ENCODE results near the gene SHISA8. TPM values are rescaled to one million over a fixed set of nuclear protein-coding genes. Genes with fewer than 3 reads are reported as not detected.
A peak's percentile ranks its signal among the peaks of the same experiment; 100 is the strongest.

The SHISA8 gene
- total RNA-seq, 6 experiments from 2014 or later = not detected

DNA sequence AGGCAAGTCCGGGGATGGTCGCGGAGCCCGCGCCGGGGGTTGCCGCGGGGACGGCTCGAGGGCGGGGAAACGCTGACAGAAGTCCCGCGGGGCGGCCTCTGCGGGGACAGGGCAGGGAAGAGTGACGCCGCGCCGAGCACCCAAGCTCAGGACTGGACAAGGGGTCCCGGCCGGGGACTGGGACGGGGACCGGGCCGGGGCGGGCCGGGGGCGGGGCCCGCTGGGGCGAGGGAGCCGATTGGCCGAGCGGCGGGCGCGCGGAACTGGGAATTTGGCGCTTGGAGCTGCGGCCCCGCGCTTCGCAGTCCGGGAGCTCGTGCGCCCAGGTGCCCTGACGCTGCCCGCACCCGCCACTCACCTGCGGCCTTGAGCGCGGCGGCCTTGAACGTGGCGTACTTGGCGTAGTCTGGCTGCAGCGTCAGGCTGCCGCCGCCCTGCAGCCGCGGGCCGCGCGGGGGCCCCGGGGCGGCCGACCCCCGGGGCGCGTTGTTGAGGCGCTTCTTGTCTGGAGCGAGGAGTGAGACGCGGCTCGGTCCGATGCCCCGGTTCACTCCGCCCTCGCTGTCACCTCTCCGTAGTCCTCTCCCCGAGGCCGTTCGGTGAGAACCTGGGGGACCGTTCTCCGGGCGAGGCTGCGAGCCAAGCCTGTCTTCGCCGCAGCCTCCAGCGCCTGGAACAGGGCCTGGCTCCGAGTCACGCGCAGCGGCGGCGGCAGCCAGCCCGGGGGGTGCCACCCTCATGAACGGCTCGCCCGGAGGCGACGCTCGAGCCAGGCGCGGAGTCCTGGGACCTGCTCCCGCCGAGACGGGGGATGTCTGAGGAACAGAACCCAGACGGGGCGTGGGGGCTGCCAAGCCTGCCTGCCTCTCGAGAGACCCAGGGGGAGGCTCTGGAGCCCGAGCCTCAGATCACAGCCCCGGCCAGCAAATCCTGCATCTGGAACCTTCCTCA, 4.5 kb downstream of the SHISA8 start:
- Mint-ChIP-seq H3K36me3 (ENCODE audit: low read depth) (no peaks in the 10 kb centered on the region), H3K4me1 (ENCODE audit: low read depth) (peaks cover 8% of the 10 kb centered on the region; the same call in 1 of the 2 replicates), H3K27ac (no peak overlapping the region), H3K27me3 (ENCODE audit: insufficient read depth) (peaks cover 22% of the 10 kb centered on the region), H3K9me3 (no peaks in the 10 kb centered on the region), H3K4me3 (peak overlapping the region; percentile 42; the same call in 1 of the 2 replicates)
- no peak for DNase-seq
- TF ChIP-seq, protein P1, sequence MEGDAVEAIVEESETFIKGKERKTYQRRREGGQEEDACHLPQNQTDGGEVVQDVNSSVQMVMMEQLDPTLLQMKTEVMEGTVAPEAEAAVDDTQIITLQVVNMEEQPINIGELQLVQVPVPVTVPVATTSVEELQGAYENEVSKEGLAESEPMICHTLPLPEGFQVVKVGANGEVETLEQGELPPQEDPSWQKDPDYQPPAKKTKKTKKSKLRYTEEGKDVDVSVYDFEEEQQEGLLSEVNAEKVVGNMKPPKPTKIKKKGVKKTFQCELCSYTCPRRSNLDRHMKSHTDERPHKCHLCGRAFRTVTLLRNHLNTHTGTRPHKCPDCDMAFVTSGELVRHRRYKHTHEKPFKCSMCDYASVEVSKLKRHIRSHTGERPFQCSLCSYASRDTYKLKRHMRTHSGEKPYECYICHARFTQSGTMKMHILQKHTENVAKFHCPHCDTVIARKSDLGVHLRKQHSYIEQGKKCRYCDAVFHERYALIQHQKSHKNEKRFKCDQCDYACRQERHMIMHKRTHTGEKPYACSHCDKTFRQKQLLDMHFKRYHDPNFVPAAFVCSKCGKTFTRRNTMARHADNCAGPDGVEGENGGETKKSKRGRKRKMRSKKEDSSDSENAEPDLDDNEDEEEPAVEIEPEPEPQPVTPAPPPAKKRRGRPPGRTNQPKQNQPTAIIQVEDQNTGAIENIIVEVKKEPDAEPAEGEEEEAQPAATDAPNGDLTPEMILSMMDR (IDR thresholded peaks at IDR 0.05) = no peak

DNA sequence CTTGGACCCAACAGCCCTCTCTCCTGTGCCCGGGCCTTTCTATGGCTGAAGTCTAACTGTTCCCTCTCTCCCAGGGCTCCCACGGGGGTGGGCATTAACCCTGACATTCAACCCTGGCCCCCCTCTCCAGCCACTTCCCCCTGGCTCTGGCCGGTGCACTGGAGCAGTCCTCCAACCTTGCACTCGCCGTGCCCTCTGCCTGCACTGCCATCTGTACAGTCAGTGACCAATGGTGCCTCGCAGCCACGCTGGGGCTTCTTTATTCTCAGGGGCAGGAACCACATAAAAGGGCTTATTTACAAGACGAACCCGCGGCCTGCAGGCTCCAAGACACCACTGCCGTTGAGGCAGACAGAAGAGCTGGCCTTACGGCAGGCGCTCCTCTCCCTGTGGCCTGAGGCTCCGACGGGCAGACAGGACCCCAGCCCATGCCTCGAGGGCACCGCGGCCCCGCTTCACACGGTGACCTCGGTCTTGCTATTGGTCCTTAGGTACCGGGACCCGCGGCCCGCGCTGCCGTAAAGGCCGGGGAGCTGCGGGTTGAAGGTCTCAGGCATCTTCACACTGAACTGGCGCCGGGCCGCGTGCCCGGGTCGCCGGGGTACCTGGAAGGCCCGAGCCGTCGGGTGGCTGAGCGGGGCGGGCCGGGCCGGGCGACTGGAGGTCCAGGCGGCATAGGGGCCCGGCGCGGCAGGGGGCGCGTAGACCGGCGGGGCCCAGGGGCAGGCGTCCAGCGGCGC, 5.4 kb downstream of the SHISA8 start:
- Mint-ChIP-seq H3K9me3 (no peaks in the 10 kb centered on the region), H3K4me1 (ENCODE audit: low read depth) (peaks cover 8% of the 10 kb centered on the region; the same call in 1 of the 2 replicates), H3K4me3 (no peak overlapping the region), H3K27ac (no peak overlapping the region), H3K27me3 (ENCODE audit: insufficient read depth) (peaks cover 20% of the 10 kb centered on the region), H3K36me3 (ENCODE audit: low read depth) (no peaks in the 10 kb centered on the region)
- TF ChIP-seq, protein P1 (IDR thresholded peaks at IDR 0.05) = no peak
- no peak for DNase-seq

DNA sequence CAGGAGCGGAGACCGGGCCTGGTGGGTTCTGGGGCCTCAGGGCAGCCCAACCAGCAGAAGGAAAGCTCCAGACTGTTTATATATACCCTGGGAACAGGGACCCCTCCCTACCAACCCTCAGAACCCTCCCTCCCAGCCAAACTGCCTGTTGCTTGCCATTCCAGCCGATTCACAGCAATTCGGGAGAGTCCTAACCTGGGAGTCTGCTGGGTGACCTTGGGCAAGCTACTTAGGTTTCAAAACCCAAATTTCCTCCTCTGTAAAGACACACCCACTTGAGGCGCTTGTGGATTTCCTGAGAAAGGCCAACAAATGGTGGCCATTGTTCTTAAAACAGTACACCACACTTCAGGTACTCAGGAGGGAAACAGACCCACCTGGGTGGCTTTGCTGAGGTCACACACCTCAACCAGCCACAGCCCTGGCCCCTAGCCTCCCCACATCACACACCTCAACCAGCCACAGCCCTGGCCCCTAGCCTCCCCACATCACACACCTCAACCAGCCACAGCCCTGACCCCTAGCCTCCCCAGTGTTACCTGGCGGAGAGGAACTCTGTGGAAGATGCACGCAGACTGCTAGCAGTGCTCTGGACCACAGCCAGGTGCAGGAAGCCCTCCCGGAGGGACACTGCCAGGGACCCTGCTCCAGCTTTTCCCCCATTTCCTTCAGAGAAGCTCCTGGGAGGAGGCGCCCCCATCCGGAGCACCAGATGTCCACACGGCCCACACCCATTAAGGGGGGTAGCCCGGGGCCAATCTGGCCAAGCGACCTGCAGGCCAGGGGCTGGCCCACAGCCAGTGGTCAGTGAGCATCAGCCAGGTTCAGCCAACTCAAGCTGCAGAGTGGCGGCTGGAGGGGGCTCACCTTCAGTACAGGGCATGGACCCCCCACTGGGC, 6.2 kb downstream of the SHISA8 start:
- TF ChIP-seq, protein P1 (IDR thresholded peaks at IDR 0.05) = no peak
- Mint-ChIP-seq H3K27ac (no peak overlapping the region), H3K9me3 (no peaks in the 10 kb centered on the region), H3K4me3 (no peak overlapping the region), H3K4me1 (ENCODE audit: low read depth) (peaks cover 8% of the 10 kb centered on the region; the same call in 1 of the 2 replicates), H3K27me3 (ENCODE audit: insufficient read depth) (peaks cover 20% of the 10 kb centered on the region), H3K36me3 (ENCODE audit: low read depth) (no peaks in the 10 kb centered on the region)
- no peak for DNase-seq

DNA sequence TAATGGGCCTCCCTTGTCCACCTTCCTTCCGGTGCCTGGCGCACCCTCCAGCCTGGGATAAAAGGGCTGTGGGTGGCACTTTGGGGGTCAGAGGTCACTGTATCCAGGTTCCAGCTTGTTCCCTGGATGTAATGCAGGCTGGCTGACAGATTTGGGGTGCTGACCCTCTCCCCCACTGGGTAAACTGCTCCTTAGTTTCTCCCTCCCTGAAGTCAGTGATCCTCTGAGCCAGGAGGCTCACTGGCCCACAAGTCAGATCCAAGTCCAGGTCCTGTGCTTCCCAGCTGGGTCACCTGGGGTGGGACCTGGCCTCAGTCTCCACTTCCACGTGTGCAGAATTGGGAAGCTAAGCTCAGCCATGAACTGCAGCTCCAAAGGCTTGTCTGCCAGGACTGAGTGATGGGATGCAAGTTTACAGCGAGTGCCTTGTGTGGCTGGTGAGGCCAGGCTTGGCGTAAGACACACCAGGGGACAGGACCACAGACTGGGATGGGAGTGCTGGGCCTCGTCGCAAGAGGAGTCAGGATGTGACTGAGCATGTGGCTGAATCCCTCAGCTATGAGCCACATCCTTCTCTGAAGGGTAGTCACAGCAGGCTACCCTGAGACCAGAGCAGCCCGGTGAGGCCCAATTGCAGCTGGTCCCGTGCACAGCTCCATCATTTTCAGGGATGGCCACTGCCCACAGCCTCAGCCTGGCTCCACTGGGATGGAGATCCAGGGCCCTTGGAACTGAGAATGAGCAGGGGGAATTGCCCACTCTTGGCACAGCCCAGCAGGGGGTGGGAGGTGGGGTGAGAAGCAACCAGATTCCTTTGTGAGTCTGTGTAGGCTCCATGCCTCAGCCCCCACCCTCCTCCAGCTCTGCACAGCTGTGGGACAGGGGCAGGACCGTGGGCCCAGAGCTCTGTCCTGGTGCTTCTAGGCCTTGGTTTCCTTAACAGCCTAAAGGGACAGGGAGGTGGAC, 7.2 kb downstream of the SHISA8 start:
- no peak for DNase-seq
- peaks cover 13% of the 10 kb centered on the region for H3K27me3 Mint-ChIP-seq (ENCODE audit: insufficient read depth)
- H3K36me3 Mint-ChIP-seq (ENCODE audit: low read depth) = no peaks in the 10 kb centered on the region
- H3K4me3 Mint-ChIP-seq = no peak overlapping the region
- H3K4me1 Mint-ChIP-seq (ENCODE audit: low read depth) = peaks cover 8% of the 10 kb centered on the region; the same call in 1 of the 2 replicates
- TF ChIP-seq, protein P1 (IDR thresholded peaks at IDR 0.05) = no peak
- H3K27ac Mint-ChIP-seq = no peak overlapping the region
- H3K9me3 Mint-ChIP-seq = no peaks in the 10 kb centered on the region
